Psoas muscle (tissue), 8 donors: ENCODE measurements around the gene DDX51. TPM values are rescaled to one million over a fixed set of nuclear protein-coding genes. Genes with fewer than 3 reads are reported as not detected.

Experiments used
- ATAC-seq, 4 donors: fragments of 200-7000 bp; cut with Tn5 transposase; one replicate each; pipeline ENCODE4 v1.9.1; 2020; ENCODE audit warnings: moderate library complexity in 3 of 4, mild to moderate bottlenecking in 2 of 4
- DNase-seq, 2 donors: peaks; one replicate each; pipeline ENCODE4 v3.0.0-alpha.2; 2020
- H3K27ac ChIP-seq: fragments of 200-600 bp; one replicate; pipeline ENCODE4 v1.8.0; 2022
- H3K27me3 ChIP-seq, 3 donors: fragments of 200-600 bp in 1 of 3; one replicate each; pipeline versions ENCODE4 v1.6.1 to v1.8.0; 2013 to 2022; ENCODE audit warnings: low read length in 2 of 3, mild to moderate bottlenecking in 2 of 3, moderate library complexity in 1 of 3; ENCODE audit not compliant: insufficient read depth in 3 of 3
- H3K36me3 ChIP-seq, 2 donors: fragments of 200-600 bp in 1 of 2; one replicate each; pipeline versions ENCODE4 v1.6.1 to v1.8.0; 2013 to 2022; ENCODE audit warnings: low read depth in 1 of 2, mild to moderate bottlenecking in 1 of 2, moderate library complexity in 1 of 2; ENCODE audit not compliant: insufficient read depth in 1 of 2
- H3K4me1 ChIP-seq: fragments of 200-600 bp; one replicate; pipeline ENCODE4 v1.8.0; 2022
- H3K4me3 ChIP-seq: fragments of 200-600 bp; one replicate; pipeline ENCODE4 v1.8.0; 2022; ENCODE audit warnings: mild to moderate bottlenecking
- H3K9me3 ChIP-seq: fragments of 200-600 bp; one replicate; pipeline ENCODE4 v1.8.0; 2022
- CTCF ChIP-seq: fragments of 200-600 bp; IDR thresholded peaks from one replicate; pipeline ENCODE4 v1.8.0; 2022; ENCODE audit warnings: antibody characterized with exemption
- WGBS, 3 donors: extraction: QIAGEN DNeasy Blood & Tissue Kit; methylation state at CpG; one replicate each; pipeline versions ENCODE4 v1.1.6 to v1.1.7; 2013; 5-methylcytosine and 5-hydroxymethylcytosine counted together
- intact Hi-C, 2 donors: fragments of 100-400 bp; cut with DNase I; formaldehyde crosslinking; loops; one replicate each; pipeline versions ENCODE4 v1.11.0 to v1.14.2; 2022
- polyA plus RNA-seq, 3 donors: library from polyadenylated mRNA; stranded (reverse); fragments of 200-250 nt; gene quantifications; one replicate each; pipeline ENCODE4 v1.2.3, GENCODE V29; 2013
- total RNA-seq, 4 donors: library from RNA; stranded (reverse); fragmentation: NEBNext Ultra II Directional in 2 of 4; extraction: Animal tissue kit (Norgen Biotek cat#: 25700) in 2 of 4; gene quantifications; one replicate each; pipeline versions ENCODE4 v1.2.1 to v1.2.4, GENCODE V29; 2021 to 2023
- donor health status: healthy with polysubstance abuse.
- donor health status: DM: no; HTN: no; CAD: no; lungs with moderate emphysema.
- donor health status: Bipolar disorder and iron deficiency.
- donor health status: healthy.
- donor health status: DM: yes; HTN: yes; CAD: no.
- donor health status: DM: no; HTN: no; CAD: no.
- donor health status: DM: no; HTN: no; CAD: no.
- donor health status: DM: yes; HTN: yes; CAD: no.

DDX51 gene
- total and polyA plus RNA-seq, 7 donors, result 7.3 to 17.1 (median 12.3) TPM

DNA sequence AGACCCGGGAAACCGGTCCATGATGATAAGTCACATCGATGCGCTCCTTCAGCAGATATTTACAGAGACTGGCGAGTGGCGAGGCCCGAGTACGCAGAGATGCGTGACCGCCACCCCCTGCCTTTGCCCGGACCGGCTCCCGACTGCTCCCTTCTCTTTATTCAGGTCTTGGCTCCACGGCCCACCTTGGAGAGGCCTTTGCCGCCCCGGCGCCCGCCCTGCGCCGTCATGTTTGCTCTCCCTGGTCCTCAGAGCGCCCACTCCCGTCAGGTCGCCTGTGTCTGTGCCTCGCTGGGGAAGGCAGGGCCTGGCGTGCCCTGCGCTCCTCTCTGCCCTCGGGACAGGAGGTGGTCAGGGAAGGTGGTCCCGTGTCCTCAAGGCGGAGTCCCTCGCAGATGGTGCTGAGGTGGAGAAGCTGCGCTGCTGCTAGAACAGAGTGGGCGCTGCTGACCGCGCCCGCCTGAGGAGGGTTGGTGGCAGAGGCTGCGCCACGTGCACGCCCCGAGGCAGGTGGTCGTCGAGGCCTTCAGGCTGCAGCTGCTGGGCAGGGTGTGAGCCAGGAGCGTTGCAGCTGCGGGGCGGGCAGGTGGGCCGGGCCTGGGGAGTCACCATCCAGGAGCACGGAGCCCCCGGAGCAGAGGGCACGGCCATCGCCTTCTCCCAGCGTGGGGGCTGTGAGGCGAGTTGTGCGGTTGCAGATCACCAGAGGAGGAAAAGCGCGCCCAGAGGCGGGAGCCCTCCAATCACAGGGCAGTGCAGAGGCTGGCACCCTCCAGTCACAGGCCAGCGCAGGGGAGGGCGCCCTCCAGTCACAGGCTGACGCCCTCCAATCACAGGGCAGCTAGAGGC lies 27.2 kb downstream of the DDX51 start:
- H3K36me3 ChIP-seq, result peaks cover 2 to 69% of the 10 kb centered on the region in 2 donors
- H3K4me1 ChIP-seq, result no peaks in the 10 kb centered on the region
- no peak for TF ChIP-seq CTCF
- no peak for DNase-seq
- intact Hi-C loops, result no loop called here
- H3K4me3 ChIP-seq, result no peak overlapping the region
- 96 to 97% (median 96%) methylated on average over 53 to 58 of the region's 58 CpGs for WGBS, 3 donors
- H3K27ac ChIP-seq, result no peak overlapping the region
- H3K27me3 ChIP-seq, result no peaks in the 10 kb centered on the region
- no peaks in the 10 kb centered on the region for H3K9me3 ChIP-seq
- ATAC-seq, result peak in 1 of 4 donors; percentile 10

DNA sequence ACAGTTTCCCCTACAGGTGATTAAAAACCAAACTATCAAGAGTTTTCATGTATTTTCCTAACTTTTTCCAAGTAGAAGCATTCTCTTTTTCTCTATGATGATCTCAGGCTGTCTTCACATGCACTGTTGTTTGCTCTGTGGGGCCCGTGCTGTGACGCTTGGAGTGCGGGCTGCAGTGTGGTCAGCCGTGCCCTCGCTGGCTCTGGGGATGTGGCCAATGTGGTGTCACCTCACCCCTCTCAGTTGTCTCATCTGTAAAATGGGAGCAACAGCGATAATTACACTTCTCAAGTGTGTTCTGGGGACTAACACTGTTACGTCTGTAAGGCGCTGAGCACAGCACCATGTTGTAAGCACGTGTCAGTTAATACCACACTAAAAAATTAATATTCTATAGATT lies 28.6 kb downstream of the DDX51 start:
- Histone ChIP-seq H3K27me3 (no peaks in the 10 kb centered on the region), H3K4me1 (no peaks in the 10 kb centered on the region), H3K27ac (no peak overlapping the region), H3K9me3 (no peaks in the 10 kb centered on the region), H3K4me3 (no peak overlapping the region), H3K36me3 (peaks cover 0 to 69% of the 10 kb centered on the region in 2 donors)
- intact Hi-C loops, result no loop called here
- no peak for ATAC-seq
- TF ChIP-seq CTCF, result no peak
- no peak for DNase-seq
- 95 to 97% (median 95%) methylated on average over 9 of the region's 9 CpGs for WGBS, 3 donors

GRCh38 chr12:132114667-132115066 lies 29.5 kb downstream of the DDX51 start:
- 90 to 97% (median 92%) methylated on average over 6 of the region's 6 CpGs for WGBS, 3 donors
- H3K27ac ChIP-seq, result no peak overlapping the region
- TF ChIP-seq CTCF, result no peak
- H3K4me1 ChIP-seq, result no peaks in the 10 kb centered on the region
- DNase-seq (no peak), ATAC-seq (no peak)
- intact Hi-C loops, result no loop called here
- no peaks in the 10 kb centered on the region for H3K27me3 ChIP-seq
- H3K4me3 ChIP-seq, result no peak overlapping the region
- no peaks in the 10 kb centered on the region for H3K9me3 ChIP-seq
- H3K36me3 ChIP-seq, result peaks cover 3 to 68% of the 10 kb centered on the region in 2 donors

GRCh38 chr12:132111654-132112304 lies 32.3 kb downstream of the DDX51 start:
- Histone ChIP-seq H3K36me3 (peaks cover 4 to 77% of the 10 kb centered on the region in 2 donors), H3K4me1 (no peaks in the 10 kb centered on the region), H3K9me3 (no peaks in the 10 kb centered on the region), H3K4me3 (no peak overlapping the region), H3K27me3 (no peaks in the 10 kb centered on the region), H3K27ac (no peak overlapping the region)
- intact Hi-C loops, result no loop called here
- TF ChIP-seq CTCF, result no peak
- ATAC-seq (no peak), DNase-seq (no peak)
- WGBS, 3 donors, result 81 to 85% (median 84%) methylated on average over 19 of the region's 19 CpGs
